Testis (tissue), 2 donors: ENCODE results near the gene GLIS1.

Experiments
- POLR2A ChIP-seq: fragments of 450-650 bp; IDR thresholded peaks from one replicate; pipeline ENCODE4 v1.6.1; 2017; ENCODE audit warnings: antibody characterized with exemption, mild to moderate bottlenecking, moderate library complexity
- TF ChIP-seq, protein P1 (sequence below), 3 experiments: fragments of 450-650 bp in 2 of 3; fragments of 200-600 bp in 1 of 3; sonication (generic) in 1 of 3; IDR thresholded peaks; one replicate each; pipeline ENCODE4 v1.5.1; 2016 to 2019; ENCODE audit warnings: antibody characterized with exemption in 3 of 3, mild to moderate bottlenecking in 2 of 3, moderate library complexity in 1 of 3

DNA sequence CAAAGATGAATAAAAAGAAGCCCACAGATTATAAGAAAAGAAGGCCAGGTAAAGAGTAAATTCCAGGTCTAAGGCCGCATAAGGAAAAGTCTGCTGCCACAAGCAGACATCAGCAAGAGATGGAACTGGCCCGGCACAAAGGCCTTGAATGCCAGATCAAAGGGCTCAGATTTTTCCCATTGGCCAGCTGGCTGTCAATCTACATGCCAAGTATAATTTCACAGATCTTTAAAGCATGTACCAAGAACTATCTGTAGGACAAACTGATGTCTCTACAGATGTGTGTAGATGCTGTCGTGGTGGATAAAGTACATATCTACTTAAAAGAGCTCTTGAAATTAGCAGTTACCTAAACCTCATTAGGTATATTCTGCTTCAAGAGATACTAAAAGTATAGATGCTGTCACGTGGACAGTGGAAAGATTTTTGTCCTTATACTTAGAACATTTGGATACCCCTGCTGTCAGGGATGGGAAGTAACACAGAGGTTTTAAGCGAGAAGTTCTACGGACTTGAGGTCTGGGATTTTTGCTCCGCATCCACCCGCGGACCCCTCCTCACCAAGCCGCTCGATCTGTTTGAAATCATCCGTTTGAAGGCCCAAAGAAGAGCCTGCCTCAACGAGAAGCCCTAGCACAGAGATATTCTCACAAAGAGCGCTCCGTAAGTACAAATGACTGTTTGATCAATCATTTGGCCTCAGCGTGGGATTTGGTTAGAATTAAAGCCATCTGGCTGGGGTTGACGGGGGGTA, 10.1 kb downstream of the GLIS1 start:
- TF ChIP-seq POLR2A = no peak
- TF ChIP-seq, protein P1, sequence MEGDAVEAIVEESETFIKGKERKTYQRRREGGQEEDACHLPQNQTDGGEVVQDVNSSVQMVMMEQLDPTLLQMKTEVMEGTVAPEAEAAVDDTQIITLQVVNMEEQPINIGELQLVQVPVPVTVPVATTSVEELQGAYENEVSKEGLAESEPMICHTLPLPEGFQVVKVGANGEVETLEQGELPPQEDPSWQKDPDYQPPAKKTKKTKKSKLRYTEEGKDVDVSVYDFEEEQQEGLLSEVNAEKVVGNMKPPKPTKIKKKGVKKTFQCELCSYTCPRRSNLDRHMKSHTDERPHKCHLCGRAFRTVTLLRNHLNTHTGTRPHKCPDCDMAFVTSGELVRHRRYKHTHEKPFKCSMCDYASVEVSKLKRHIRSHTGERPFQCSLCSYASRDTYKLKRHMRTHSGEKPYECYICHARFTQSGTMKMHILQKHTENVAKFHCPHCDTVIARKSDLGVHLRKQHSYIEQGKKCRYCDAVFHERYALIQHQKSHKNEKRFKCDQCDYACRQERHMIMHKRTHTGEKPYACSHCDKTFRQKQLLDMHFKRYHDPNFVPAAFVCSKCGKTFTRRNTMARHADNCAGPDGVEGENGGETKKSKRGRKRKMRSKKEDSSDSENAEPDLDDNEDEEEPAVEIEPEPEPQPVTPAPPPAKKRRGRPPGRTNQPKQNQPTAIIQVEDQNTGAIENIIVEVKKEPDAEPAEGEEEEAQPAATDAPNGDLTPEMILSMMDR (IDR thresholded peaks at IDR 0.05) = no peak
